Measurements from ENCODE around the gene PLB1. TPM values are rescaled to one million over a fixed set of nuclear protein-coding genes. Genes with fewer than 3 reads are reported as not detected.

Gene PLB1
- total and polyA plus RNA-seq, 9 of the 15 experiments (the other 6 are each of a cell fraction or from before 2014, with no cell fraction given), result 0.01 to 0.09 (median 0.07) TPM; not detected in 2

GRCh38 chr2:28639092-28639691, 143.3 kb downstream of the PLB1 start (continued):
- TF ChIP-seq PBX2 (CRISPR knock-in tag; IDR thresholded peaks at IDR 0.05; ENCODE audit: low read depth) (no peak), PBX2 (tag; conservative IDR thresholded peaks at IDR 0.05; ENCODE audit: low read depth) (peak; percentile 95), OTX1 (CRISPR knock-in tag; IDR thresholded peaks at IDR 0.05) (no peak), MEIS2 (IDR thresholded peaks at IDR 0.05; ENCODE audit: partially characterized antibody) (peak; percentile 96)

GRCh38 chr2:28639836-28640235, 144.0 kb downstream of the PLB1 start:
- DNase-seq (ENCODE audit: extremely low read depth in 1 of 4, low spot score in 3 of 4) (no peak), ATAC-seq (peak; percentile 11; the same call in 1 of the 3 replicates)

More at GRCh38 chr2:28639836-28640235, 144.0 kb downstream of the PLB1 start:
- H3K27me3 ChIP-seq (ENCODE audit: control insufficient read depth in 2 of 2, insufficient read depth in 2 of 2, low read length in 2 of 2), result peaks cover 17 to 46% of the 10 kb centered on the region in 2 experiments; a peak in 4 of 5 replicates
- no peak for FAIRE-seq
- H3K9me1 ChIP-seq (ENCODE audit: control insufficient read depth, insufficient read depth, low read length), result no peaks in the 10 kb centered on the region
- no peak overlapping the region for H3K27ac ChIP-seq (ENCODE audit: extremely low read depth, low read depth, low read length)
- no peaks in the 10 kb centered on the region for H3K36me3 ChIP-seq (ENCODE audit: control insufficient read depth, insufficient read depth, low read length)
- WGBS (ENCODE audit: insufficient coverage, low coverage, missing lambda C conversion rate), result 11% methylated on average over 3 of the region's 4 CpGs
- no peak overlapping the region for H3K9ac ChIP-seq (ENCODE audit: insufficient read depth in 1 of 2, low read depth in 2 of 2, low read length in 2 of 2)
- H4K20me1 ChIP-seq (replicated peaks; ENCODE audit: control insufficient read depth, insufficient read depth, low read length), result no peaks in the 10 kb centered on the region
- no peaks in the 10 kb centered on the region for H3K9me3 ChIP-seq (replicated peaks; ENCODE audit: control insufficient read depth, insufficient read depth, low read depth, low read length)
- in situ Hi-C loops (cut with MboI), result no loop called here
- TF ChIP-seq NFATC3 (IDR thresholded peaks at IDR 0.05) (no peak), ZNF696 (CRISPR knock-in tag; conservative IDR thresholded peaks at IDR 0.05) (no peak), ZNF212 (CRISPR knock-in tag; IDR thresholded peaks at IDR 0.05) (no peak), SMAD2 (IDR thresholded peaks at IDR 0.05; ENCODE audit: low read depth, low read length) (no peak), ATF3 (IDR thresholded peaks at IDR 0.05) (peak; percentile 27; the same call in 1 of the 2 replicates), ATF3 (CRISPR knock-in tag; conservative IDR thresholded peaks at IDR 0.05) (no peak), FOXJ2 (tag; IDR thresholded peaks at IDR 0.05) (no peak), ZNF644 (tag; IDR thresholded peaks at IDR 0.05; ENCODE audit: low read depth) (no peak), NR2C2 (CRISPR knock-in tag; IDR thresholded peaks at IDR 0.05) (peak; percentile 48; the same call in 1 of the 2 replicates), NR2C2 (tag; IDR thresholded peaks at IDR 0.05) (peak; percentile 48; the same call in 1 of the 2 replicates)
- intact Hi-C loops (cut with micrococcal nuclease), result no loop called here
- H2AFZ ChIP-seq (ENCODE audit: low read depth, low read length), result no peak overlapping the region
- POLR2A ChIA-PET, result interaction anchor here (0.7 to 1.0 kb wide), 5 partner anchors 22 to 200 kb away, joined by 3 read pairs; no protein-coding TSS in a partner anchor
- no TSS peak for BruUV-seq (replicated peaks)
- H3K4me1 ChIP-seq (replicated peaks in 1 of 2; ENCODE audit: control insufficient read depth in 2 of 2, insufficient read depth in 2 of 2, low read length in 2 of 2), result peaks cover 0 to 5% of the 10 kb centered on the region in 2 experiments; a peak in 4 of 5 replicates
- no peak overlapping the region for H3K4me2 ChIP-seq (ENCODE audit: insufficient read depth, low read length)
- CTCF ChIA-PET (ENCODE audit: low intra/inter-chr PET ratio), result interaction anchor here (0.5 kb wide), 1 partner anchor 90 kb away, joined by 5 read pairs; no protein-coding TSS in a partner anchor
- no peak overlapping the region for H3K4me3 ChIP-seq
- no peaks in the 10 kb centered on the region for H3K79me2 ChIP-seq (ENCODE audit: control insufficient read depth, insufficient read depth, low read length)

Measured in K562 (cell line).